Left lobe of liver (tissue), 2 donors: Measurements from ENCODE around the gene ZNF684. TPM values are rescaled to one million over a fixed set of nuclear protein-coding genes. Genes with fewer than 3 reads are reported as not detected.
A peak's percentile ranks its signal among the peaks of the same experiment; 100 is the strongest.
"Not testable (repeated sequence)": the region's sequence is repeated elsewhere in the genome, so short reads cannot be mapped to it uniquely, and the experiment has no call there.

ENCODE experiments used
- ATAC-seq: fragments of 200-7000 bp; cut with Tn5 transposase; one replicate; pipeline ENCODE4 v1.9.1; 2020; ENCODE audit warnings: mild to moderate bottlenecking, moderate library complexity
- DNase-seq: peaks from one replicate; pipeline ENCODE4 v3.0.0-alpha.2; 2020; ENCODE audit warnings: low spot score
- total RNA-seq: library from RNA; stranded (reverse); gene quantifications from one replicate; pipeline ENCODE4 v1.2.1, GENCODE V29; 2021
- donor health status: DM: no; HTN: no; CAD: no; lungs with moderate emphysema.
- donor health status: DM: no; HTN: yes; CAD: no.

ZNF684 gene
- total RNA-seq, 1 donor from 2014 or later = 4.8 TPM

DNA sequence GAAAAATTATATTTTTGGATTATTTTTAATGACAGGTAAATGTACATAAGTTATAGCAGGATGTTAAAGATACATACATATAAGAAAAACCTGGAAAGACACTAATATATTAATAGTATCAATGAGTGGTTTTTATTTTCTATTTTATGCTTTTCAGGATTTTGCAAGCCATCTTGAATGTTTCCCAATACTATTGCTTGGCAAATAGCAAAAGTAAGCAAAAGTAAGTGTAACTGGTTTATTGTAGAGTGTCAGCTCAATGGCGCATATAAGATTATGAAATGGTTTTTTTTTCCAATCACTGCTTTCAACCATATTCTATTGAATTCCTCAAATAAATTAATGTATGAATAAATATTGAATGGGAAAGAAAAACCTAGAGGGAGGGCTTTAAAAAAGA, 36.4 kb downstream of the ZNF684 start:
- ATAC-seq = no peak
- DNase-seq = no peak

DNA sequence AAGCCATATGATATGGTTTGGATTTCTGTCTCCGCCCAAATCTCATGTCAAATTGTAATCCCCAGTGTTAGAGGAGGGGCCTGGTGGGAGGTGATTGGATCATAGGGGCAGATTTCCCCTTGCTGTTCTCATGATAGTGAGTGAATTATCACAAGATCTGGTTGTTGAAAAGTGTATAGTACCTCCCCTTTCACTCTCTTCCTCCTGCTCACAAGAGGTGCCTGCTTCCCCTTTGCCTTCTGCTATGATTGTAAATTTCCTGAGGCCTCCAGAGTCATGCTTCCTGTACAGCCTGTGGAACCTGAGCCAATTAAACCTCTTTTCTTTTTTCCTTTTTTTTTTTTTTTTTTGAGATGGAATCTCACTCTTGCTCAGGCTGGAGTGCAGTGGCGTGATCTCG, 43.4 kb downstream of the ZNF684 start:
- not testable (repeated sequence) for DNase-seq, ATAC-seq

DNA sequence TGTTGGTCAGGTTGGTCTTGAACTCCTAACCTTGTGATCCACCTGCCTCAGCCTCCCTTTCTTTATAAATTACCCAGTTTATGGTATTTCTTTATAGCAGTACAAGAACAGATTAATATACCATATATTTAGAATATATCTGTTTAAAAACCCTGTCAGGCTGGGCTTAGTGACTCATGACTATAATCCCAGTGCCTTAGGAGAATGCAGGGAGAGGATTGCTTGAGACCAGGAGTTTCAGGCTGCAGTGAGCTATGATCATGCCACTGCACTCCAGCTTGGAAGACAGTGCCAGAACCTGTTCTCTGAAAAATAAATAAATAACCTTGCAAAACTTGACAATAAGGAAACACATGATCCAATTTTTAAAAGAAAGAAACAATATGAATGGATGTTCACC, 43.9 kb downstream of the ZNF684 start:
- ATAC-seq = no peak
- no peak for DNase-seq

- ATAC-seq (no peak), DNase-seq (no peak)
Observed at GRCh38 chr1:40582116-40582515, 50.7 kb downstream of the ZNF684 start.

- no peak for DNase-seq
- ATAC-seq = no peak
Observed at GRCh38 chr1:40583980-40584379, 52.5 kb downstream of the ZNF684 start.

DNA sequence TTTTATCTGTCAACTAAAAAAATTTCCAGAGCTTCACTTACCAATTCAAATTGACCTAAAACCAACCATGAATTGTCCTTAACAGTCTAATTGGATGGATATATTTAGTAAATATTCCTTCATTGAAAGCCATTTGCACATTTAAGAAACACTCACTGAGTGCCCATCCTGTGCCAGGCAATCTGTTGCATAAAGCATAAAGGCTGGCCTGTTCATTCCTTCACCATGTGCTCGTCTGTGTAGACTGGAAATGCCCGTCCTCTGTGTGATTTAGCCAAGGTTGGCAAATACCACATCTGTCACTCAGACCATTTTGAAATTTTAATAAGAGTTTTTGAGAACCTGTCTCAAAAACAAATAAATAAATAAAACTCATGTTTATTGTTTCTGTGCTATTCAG, 57.1 kb downstream of the ZNF684 start:
- DNase-seq = no peak

DNA sequence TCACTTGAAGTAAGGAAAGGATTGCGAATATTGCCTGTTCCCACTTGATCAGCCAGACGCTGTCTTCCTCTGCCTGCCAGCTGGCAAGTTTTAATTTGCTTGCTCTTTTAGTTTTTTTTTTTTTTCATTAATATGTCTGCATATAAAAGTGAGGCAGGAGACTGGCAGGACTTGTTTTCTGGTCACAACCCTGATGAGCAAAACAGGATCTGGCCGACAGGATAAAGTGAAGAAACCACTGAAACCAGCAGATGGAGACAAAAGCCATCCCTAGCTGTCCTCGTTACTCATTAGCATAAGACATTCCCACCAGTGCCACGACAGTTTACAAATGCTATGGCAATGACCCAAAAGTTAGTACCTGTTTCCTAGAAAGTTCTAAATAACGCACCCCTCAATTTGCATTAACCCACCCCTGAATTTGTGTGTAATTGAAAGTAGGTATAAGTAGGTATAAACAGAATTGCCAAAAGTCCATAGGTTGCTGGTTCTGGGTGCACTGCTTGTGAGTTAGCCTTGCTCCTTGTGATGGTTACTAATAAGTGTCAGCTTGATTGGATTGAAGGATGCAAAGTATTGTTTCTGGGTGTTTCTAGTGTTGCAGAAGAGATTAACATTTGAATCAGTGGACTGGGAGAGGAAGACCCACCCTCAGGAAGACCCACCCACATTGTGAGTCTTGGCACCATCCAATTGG, 60.8 kb downstream of the ZNF684 start:
- ATAC-seq = peak; percentile 73
- no peak for DNase-seq

More for the DNA sequence above, 57.1 kb downstream of the ZNF684 start:
- ATAC-seq = no peak

- no peak for ATAC-seq
- DNase-seq = no peak
Observed at GRCh38 chr1:40593449-40594186, 62.2 kb downstream of the ZNF684 start.

DNA sequence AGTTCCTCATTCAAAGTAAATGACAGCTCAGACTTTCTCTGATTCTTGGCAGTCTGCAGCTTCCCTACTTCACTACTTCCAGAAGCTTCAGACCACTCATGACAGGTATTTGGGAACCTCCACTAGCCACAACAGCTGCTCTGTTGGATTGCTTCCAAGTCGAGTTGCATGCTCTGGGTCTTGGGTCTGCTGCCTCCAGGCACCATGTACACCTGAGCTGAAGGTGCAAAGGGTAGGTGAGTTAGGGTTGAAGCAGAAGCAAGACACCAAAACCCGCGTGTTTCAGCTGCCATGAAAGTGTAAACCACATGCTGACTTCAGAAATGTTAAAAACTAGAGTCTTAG, 62.7 kb downstream of the ZNF684 start:
- ATAC-seq = no peak
- DNase-seq = no peak

DNA sequence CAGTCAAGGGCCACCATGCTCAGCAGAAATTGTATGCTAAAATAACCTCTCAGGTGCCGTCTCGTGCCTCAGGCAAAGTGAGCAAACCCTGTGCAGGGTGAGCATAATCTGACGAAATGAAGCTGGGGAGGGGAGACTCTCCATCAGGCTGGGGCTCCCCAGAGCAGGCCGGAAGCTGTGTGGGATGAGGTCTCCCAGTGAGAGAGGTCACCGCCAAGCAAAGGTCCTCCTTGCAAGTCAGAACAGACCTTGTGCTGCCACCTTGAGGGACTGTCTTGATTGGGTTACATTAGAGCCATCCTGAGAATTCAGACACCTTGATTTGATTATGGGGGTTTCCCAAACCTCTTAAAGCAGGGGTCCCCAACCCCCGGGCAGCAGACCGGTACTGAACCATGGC, 64.2 kb downstream of the ZNF684 start:
- ATAC-seq (no peak), DNase-seq (no peak)

Other genes starting within 250 kb of the ZNF684 start
- 0.45 TPM for gene COL9A2, start 214.4 kb upstream of the ZNF684 start, total RNA-seq
- gene SMAP2, start 157.9 kb upstream of the ZNF684 start, total RNA-seq = 36.4 TPM
- 0.55 TPM for gene ZFP69B, start 81.2 kb upstream of the ZNF684 start, total RNA-seq
- 1.1 TPM for gene ZFP69, start 54.3 kb upstream of the ZNF684 start, total RNA-seq
- gene EXO5, start 22.9 kb upstream of the ZNF684 start, total RNA-seq = 3.6 TPM
- 1.0 TPM for gene RIMS3, start 134.0 kb downstream of the ZNF684 start, total RNA-seq
- 26.8 TPM for gene NFYC, start 160.1 kb downstream of the ZNF684 start, total RNA-seq